ENCODE measurements around the gene TNRC18. TPM values are rescaled to one million over a fixed set of nuclear protein-coding genes. Genes with fewer than 3 reads are reported as not detected.

The TNRC18 gene
- total and polyA plus RNA-seq, 4 donors, result 2.3 to 37.1 (median 20.4) TPM

DNA sequence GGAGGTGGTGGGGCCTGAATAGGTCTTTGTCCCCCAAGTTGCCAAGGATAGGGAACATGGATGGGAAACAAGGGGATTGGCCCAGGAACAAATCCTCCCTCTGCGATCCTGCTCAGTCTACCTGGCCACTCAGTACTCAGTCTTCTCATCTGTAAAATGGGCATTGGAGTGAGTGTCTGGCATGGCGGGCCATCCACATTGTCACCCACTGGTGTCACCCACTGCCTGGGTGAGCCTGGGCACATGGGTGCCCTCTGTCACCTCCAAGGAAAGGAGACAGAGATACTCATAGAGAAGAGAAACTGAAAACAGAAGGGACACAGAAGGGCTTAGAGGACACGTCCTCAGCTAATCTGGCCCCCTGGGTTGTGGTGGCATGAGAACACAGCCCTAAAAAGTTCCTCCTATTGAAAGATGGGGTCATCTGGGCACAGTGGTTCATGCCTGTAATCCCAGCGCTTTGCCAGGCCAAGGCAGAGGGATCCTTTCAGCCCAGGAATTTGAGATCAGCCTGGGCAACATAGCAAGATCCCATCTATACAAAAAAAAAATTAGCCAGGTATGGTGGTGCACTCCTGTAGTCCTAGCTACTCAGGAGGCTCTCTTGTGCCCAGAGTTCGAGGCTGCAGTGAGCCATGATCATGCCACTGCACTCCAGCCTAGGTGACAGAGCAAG lies 12.5 kb upstream of the TNRC18 start:
- DNase-seq (ENCODE audit: low spot score), result no peak
- 94% methylated on average over 5 of the region's 5 CpGs for WGBS
- Histone ChIP-seq H3K27ac (ENCODE audit: low read depth in 1 of 2, low read length in 2 of 2) (no peak overlapping the region), H3K27me3 (ENCODE audit: control insufficient read depth in 4 of 4, insufficient read depth in 4 of 4, low read length in 3 of 4) (no peaks in the 10 kb centered on the region), H3K9ac (ENCODE audit: low read depth in 1 of 2, low read length in 2 of 2) (no peak overlapping the region), H3K4me1 (ENCODE audit: control insufficient read depth in 4 of 4, insufficient read depth in 4 of 4, low read length in 3 of 4) (peaks cover 0 to 8% (median 0%) of the 10 kb centered on the region in 4 donors), H3K36me3 (ENCODE audit: control insufficient read depth in 4 of 4, insufficient read depth in 3 of 4, low read depth in 1 of 4, low read length in 3 of 4) (no peaks in the 10 kb centered on the region), H3K4me3 (ENCODE audit: low read depth in 1 of 3, low read length in 3 of 3) (no peak overlapping the region), H3K9me3 (ENCODE audit: control insufficient read depth in 4 of 4, low read length in 3 of 4) (peaks cover 0 to 3% (median 0%) of the 10 kb centered on the region in 4 donors)
- TF ChIP-seq HNF4G (IDR thresholded peaks at IDR 0.05) (no peak), NR2F2 (IDR thresholded peaks at IDR 0.05) (no peak), HNF4A (conservative IDR thresholded peaks at IDR 0.05) (no peak), FOXA1 (IDR thresholded peaks at IDR 0.05) (no peak), ATF3 (IDR thresholded peaks at IDR 0.05) (no peak)
- TF ChIP-seq, protein P1, sequence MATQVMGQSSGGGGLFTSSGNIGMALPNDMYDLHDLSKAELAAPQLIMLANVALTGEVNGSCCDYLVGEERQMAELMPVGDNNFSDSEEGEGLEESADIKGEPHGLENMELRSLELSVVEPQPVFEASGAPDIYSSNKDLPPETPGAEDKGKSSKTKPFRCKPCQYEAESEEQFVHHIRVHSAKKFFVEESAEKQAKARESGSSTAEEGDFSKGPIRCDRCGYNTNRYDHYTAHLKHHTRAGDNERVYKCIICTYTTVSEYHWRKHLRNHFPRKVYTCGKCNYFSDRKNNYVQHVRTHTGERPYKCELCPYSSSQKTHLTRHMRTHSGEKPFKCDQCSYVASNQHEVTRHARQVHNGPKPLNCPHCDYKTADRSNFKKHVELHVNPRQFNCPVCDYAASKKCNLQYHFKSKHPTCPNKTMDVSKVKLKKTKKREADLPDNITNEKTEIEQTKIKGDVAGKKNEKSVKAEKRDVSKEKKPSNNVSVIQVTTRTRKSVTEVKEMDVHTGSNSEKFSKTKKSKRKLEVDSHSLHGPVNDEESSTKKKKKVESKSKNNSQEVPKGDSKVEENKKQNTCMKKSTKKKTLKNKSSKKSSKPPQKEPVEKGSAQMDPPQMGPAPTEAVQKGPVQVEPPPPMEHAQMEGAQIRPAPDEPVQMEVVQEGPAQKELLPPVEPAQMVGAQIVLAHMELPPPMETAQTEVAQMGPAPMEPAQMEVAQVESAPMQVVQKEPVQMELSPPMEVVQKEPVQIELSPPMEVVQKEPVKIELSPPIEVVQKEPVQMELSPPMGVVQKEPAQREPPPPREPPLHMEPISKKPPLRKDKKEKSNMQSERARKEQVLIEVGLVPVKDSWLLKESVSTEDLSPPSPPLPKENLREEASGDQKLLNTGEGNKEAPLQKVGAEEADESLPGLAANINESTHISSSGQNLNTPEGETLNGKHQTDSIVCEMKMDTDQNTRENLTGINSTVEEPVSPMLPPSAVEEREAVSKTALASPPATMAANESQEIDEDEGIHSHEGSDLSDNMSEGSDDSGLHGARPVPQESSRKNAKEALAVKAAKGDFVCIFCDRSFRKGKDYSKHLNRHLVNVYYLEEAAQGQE (IDR thresholded peaks at IDR 0.05), result no peak

DNA sequence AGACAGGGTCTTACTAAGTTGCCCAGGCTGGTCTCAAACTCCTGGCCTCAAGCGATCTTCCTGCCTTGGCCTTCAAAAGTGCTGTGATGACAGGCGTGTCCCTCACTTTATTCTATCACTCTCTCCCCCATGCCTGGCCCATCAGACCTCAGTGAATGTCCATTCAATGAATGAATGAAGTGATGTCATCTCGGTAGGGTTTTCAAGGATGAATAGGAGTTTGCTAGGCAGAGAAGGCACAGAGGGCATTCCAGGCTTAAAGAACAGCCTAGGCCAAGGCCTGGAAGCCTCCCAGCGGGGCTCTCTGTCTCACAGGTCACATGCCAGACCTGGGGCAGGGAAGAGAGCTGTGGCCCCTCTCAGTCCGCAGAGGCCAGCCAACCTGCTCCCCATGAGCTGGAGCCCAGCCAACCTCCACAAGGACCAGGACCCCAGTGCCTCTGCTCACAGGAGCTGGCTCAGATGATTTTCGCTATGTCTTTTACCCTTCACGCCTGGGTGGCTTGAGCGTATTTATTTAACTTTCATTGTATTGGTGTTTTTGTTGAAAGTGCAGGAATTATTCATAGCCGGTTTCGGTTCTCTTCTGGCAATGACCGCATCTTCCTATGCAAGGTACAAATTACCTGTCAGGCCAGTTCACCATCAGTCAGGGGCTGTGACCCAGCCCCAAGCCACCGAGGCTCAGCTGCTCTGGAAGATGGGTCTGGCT lies 11.8 kb upstream of the TNRC18 start:
- H3K9me3 ChIP-seq (ENCODE audit: control insufficient read depth in 4 of 4, low read length in 3 of 4), result peaks cover 0 to 3% (median 0%) of the 10 kb centered on the region in 4 donors
- no peak for TF ChIP-seq YY1 (IDR thresholded peaks at IDR 0.05)
- no peak for TF ChIP-seq RXRA (IDR thresholded peaks at IDR 0.05)
- TF ChIP-seq, protein P1 (IDR thresholded peaks at IDR 0.05), result no peak
- TF ChIP-seq EGR1 (IDR thresholded peaks at IDR 0.05; ENCODE audit: low read depth in 2 of 2), result no peak
- TF ChIP-seq TAF1 (conservative IDR thresholded peaks at IDR 0.05), result no peak
- TF ChIP-seq, protein P2, sequence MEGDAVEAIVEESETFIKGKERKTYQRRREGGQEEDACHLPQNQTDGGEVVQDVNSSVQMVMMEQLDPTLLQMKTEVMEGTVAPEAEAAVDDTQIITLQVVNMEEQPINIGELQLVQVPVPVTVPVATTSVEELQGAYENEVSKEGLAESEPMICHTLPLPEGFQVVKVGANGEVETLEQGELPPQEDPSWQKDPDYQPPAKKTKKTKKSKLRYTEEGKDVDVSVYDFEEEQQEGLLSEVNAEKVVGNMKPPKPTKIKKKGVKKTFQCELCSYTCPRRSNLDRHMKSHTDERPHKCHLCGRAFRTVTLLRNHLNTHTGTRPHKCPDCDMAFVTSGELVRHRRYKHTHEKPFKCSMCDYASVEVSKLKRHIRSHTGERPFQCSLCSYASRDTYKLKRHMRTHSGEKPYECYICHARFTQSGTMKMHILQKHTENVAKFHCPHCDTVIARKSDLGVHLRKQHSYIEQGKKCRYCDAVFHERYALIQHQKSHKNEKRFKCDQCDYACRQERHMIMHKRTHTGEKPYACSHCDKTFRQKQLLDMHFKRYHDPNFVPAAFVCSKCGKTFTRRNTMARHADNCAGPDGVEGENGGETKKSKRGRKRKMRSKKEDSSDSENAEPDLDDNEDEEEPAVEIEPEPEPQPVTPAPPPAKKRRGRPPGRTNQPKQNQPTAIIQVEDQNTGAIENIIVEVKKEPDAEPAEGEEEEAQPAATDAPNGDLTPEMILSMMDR (IDR thresholded peaks at IDR 0.05; ENCODE audit: low read depth, low read length, missing input control), result no peak
- no peak for TF ChIP-seq FOXA2 (IDR thresholded peaks at IDR 0.05)
- TF ChIP-seq GABPA (IDR thresholded peaks at IDR 0.05 in 1 of 2, conservative IDR thresholded peaks at IDR 0.05 in 1 of 2), result no peak
- TF ChIP-seq ATF3 (IDR thresholded peaks at IDR 0.05), result no peak
- no peak for TF ChIP-seq JUND (IDR thresholded peaks at IDR 0.05)
- no peak for TF ChIP-seq SP1 (IDR thresholded peaks at IDR 0.05)
- TF ChIP-seq HNF4G (IDR thresholded peaks at IDR 0.05), result no peak
- no peak for TF ChIP-seq RAD21 (IDR thresholded peaks at IDR 0.05)
- TF ChIP-seq MAX (IDR thresholded peaks at IDR 0.05), result no peak
- TF ChIP-seq, protein P3, sequence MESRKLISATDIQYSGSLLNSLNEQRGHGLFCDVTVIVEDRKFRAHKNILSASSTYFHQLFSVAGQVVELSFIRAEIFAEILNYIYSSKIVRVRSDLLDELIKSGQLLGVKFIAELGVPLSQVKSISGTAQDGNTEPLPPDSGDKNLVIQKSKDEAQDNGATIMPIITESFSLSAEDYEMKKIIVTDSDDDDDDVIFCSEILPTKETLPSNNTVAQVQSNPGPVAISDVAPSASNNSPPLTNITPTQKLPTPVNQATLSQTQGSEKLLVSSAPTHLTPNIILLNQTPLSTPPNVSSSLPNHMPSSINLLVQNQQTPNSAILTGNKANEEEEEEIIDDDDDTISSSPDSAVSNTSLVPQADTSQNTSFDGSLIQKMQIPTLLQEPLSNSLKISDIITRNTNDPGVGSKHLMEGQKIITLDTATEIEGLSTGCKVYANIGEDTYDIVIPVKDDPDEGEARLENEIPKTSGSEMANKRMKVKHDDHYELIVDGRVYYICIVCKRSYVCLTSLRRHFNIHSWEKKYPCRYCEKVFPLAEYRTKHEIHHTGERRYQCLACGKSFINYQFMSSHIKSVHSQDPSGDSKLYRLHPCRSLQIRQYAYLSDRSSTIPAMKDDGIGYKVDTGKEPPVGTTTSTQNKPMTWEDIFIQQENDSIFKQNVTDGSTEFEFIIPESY (IDR thresholded peaks at IDR 0.05), result no peak
- TF ChIP-seq NR2F2 (IDR thresholded peaks at IDR 0.05), result no peak
- no peak for TF ChIP-seq FOXA1 (IDR thresholded peaks at IDR 0.05)
- no peaks in the 10 kb centered on the region for H3K36me3 ChIP-seq (ENCODE audit: control insufficient read depth in 4 of 4, insufficient read depth in 3 of 4, low read depth in 1 of 4, low read length in 3 of 4)
- WGBS, result 90% methylated on average over 12 of the region's 12 CpGs
- no peaks in the 10 kb centered on the region for H3K27me3 ChIP-seq (ENCODE audit: control insufficient read depth in 4 of 4, insufficient read depth in 4 of 4, low read length in 3 of 4)
- H3K27ac ChIP-seq (ENCODE audit: low read depth in 1 of 2, low read length in 2 of 2), result no peak overlapping the region
- no peak overlapping the region for H3K9ac ChIP-seq (ENCODE audit: low read depth in 1 of 2, low read length in 2 of 2)
- H3K4me1 ChIP-seq (ENCODE audit: control insufficient read depth in 4 of 4, insufficient read depth in 4 of 4, low read length in 3 of 4), result peaks cover under 1 to 12% (median 2%) of the 10 kb centered on the region in 4 donors
- H3K4me3 ChIP-seq (ENCODE audit: low read depth in 1 of 3, low read length in 3 of 3), result no peak overlapping the region
- no peak for DNase-seq (ENCODE audit: low spot score)

Data from liver (tissue), 9 donors.